AG10803 (cell line): ENCODE data around the gene CBX3.

ENCODE experiments used
- DNase-seq: peaks from one replicate; pipeline ENCODE4 v3.0.0; 2010; ENCODE audit warnings: low read depth
- H3K4me3 ChIP-seq: 2 replicates; pipeline ENCODE4 v1.5.1; 2011; ENCODE audit warnings: mild to moderate bottlenecking, low read length, control low read depth
- CTCF ChIP-seq: conservative IDR thresholded peaks from 2 replicates; pipeline ENCODE4 v1.5.1; 2011; ENCODE audit warnings: mild to moderate bottlenecking, low read length, control low read depth, inconsistent platforms

Gene CBX3

GRCh38 chr7:26203016-26203415 is 1.5 kb downstream of the CBX3 start:
- peak overlapping the region; percentile 95 for H3K4me3 ChIP-seq
- TF ChIP-seq CTCF = no peak
- DNase-seq = no peak

GRCh38 chr7:26208040-26208439 is 6.5 kb downstream of the CBX3 start:
- no peak for TF ChIP-seq CTCF

GRCh38 chr7:26212921-26213718 is 11.6 kb downstream of the CBX3 start:
- DNase-seq = no peak
- TF ChIP-seq CTCF = no peak
- no peak overlapping the region for H3K4me3 ChIP-seq

More at GRCh38 chr7:26208040-26208439, 6.5 kb downstream of the CBX3 start:
- no peak overlapping the region for H3K4me3 ChIP-seq
- no peak for DNase-seq

GRCh38 chr7:26213807-26214515 is 12.4 kb downstream of the CBX3 start:
- no peak for DNase-seq
- TF ChIP-seq CTCF = no peak
- no peak overlapping the region for H3K4me3 ChIP-seq

- H3K4me3 ChIP-seq = no peak overlapping the region
- no peak for TF ChIP-seq CTCF
- DNase-seq = no peak
These were observed 14.5 kb downstream of the CBX3 start for GRCh38 chr7:26216049-26216448.

DNA sequence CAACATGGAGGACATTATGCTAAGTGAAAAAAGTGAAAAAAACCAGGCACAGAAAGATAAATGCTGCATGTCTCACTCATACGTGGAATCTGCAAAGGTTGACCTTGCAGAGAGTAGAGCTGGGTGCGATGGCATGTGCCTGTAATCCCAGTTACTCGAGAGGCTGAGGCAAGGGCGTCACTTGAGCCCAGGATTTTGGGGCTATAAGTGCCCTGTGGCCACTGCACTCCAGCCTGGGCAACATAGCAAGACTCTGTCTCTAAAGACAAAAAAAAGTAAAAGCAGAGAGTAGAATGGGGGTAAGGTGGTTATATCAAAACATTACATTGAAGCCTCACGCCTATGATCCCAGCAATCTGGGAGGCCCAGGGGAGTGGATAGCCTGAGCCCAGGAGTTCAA is 22.8 kb downstream of the CBX3 start:
- H3K4me3 ChIP-seq = no peak overlapping the region
- no peak for TF ChIP-seq CTCF
- DNase-seq = no peak

DNA sequence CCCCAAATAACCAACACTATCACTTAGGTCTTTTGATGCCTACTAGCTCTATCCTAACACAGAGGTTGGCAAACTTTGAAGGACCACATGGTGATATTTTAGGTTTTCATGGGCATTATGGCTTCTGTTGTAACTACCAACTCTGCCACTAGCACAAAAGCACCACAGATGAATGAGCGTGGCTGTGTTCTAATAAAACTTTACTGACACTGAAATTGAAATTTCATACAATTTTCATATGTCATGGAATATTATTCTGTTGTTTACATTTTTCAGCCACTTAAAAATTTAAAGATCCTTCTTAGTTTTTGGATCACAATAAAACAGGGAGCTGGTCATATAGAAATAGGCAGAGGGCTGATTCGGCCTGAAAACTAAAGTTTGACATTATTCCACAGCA is 26.4 kb downstream of the CBX3 start:
- DNase-seq = no peak
- no peak for TF ChIP-seq CTCF
- no peak overlapping the region for H3K4me3 ChIP-seq
